ENCODE results near the gene U2SURP. TPM values are rescaled to one million over a fixed set of nuclear protein-coding genes. Genes with fewer than 3 reads are reported as not detected.
A peak's percentile ranks its signal among the peaks of the same experiment; 100 is the strongest.

The U2SURP gene
- total RNA-seq, 1 experiment from 2014 or later: 132 TPM

DNA sequence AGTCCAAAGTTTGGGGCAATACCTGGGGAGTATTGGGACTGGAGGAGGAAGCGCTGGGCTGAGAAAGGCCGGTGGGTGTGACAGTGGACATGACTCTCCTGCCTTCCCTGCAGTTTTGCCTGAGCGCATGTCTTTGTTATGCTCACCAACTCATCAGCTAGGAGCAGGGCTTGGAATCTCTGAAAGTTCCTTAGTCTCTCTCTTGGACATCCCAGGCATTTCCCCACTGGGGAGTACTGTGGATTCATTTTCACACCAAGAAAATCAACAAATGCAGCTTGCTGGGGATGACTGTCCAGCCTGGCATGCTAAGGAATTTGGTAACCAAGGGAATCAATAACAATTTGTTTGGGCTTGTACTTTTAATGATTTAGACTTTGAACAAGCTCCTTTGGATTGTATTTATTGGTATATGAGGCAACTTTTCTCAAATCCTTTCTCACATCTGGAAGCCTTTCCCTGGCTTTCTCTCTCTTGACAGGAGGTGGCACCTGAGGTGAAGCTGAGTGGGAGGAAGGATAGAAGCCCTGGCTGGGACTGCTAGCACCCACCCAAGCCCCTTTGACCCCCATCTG lies 69.7 kb downstream of the U2SURP start:
- peaks cover 0 to 3% of the 10 kb centered on the region in 2 experiments; a peak in 1 of 4 replicates for H3K4me1 ChIP-seq (ENCODE audit: control insufficient read depth in 1 of 2, insufficient read depth in 2 of 2, low read length in 2 of 2)
- H3K36me3 ChIP-seq (ENCODE audit: control insufficient read depth in 1 of 2, insufficient read depth in 2 of 2, low read length in 2 of 2): no peaks in the 10 kb centered on the region
- ChIA-PET POLR2A (no interaction called here), CTCF (no interaction called here), RAD21 (ENCODE audit: low non-redundant PET in 1 of 2, low total read pairs in 2 of 2, uncharacterized antibody in 2 of 2, unreplicated experiment in 2 of 2) (no interaction called here)
- no peaks in the 10 kb centered on the region for H3K9me2 ChIP-seq (ENCODE audit: insufficient read depth)
- intact Hi-C loops (cut with micrococcal nuclease): no loop called here
- no peak overlapping the region for H3K4me3 ChIP-seq (replicated peaks in 1 of 2; ENCODE audit: low read depth in 1 of 2, low read length in 2 of 2)
- H4K20me1 ChIP-seq (ENCODE audit: insufficient read depth): no peaks in the 10 kb centered on the region
- H3K9me3 ChIP-seq (ENCODE audit: control insufficient read depth in 1 of 2, insufficient read depth in 1 of 2, low read depth in 1 of 2, low read length in 2 of 2): no peaks in the 10 kb centered on the region
- H3K27ac ChIP-seq (ENCODE audit: low read depth, low read length): no peak overlapping the region
- no peak for DNase-seq (ENCODE audit: low read depth, low spot score)
- no peak overlapping the region for H3K4me2 ChIP-seq (ENCODE audit: low read length)
- H3K79me2 ChIP-seq (ENCODE audit: insufficient read depth, low read length): no peaks in the 10 kb centered on the region
- no TSS peak for BruUV-seq (replicated peaks)
- no peak overlapping the region for H3K9ac ChIP-seq (ENCODE audit: low read length)
- no peak for ATAC-seq
- peak; percentile 10; the same call in 1 of the 2 replicates for TF ChIP-seq RAD21 (IDR thresholded peaks at IDR 0.05; ENCODE audit: low read depth)
- TF ChIP-seq, protein P1, sequence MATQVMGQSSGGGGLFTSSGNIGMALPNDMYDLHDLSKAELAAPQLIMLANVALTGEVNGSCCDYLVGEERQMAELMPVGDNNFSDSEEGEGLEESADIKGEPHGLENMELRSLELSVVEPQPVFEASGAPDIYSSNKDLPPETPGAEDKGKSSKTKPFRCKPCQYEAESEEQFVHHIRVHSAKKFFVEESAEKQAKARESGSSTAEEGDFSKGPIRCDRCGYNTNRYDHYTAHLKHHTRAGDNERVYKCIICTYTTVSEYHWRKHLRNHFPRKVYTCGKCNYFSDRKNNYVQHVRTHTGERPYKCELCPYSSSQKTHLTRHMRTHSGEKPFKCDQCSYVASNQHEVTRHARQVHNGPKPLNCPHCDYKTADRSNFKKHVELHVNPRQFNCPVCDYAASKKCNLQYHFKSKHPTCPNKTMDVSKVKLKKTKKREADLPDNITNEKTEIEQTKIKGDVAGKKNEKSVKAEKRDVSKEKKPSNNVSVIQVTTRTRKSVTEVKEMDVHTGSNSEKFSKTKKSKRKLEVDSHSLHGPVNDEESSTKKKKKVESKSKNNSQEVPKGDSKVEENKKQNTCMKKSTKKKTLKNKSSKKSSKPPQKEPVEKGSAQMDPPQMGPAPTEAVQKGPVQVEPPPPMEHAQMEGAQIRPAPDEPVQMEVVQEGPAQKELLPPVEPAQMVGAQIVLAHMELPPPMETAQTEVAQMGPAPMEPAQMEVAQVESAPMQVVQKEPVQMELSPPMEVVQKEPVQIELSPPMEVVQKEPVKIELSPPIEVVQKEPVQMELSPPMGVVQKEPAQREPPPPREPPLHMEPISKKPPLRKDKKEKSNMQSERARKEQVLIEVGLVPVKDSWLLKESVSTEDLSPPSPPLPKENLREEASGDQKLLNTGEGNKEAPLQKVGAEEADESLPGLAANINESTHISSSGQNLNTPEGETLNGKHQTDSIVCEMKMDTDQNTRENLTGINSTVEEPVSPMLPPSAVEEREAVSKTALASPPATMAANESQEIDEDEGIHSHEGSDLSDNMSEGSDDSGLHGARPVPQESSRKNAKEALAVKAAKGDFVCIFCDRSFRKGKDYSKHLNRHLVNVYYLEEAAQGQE (IDR thresholded peaks at IDR 0.05; ENCODE audit: low read depth): no peak
- TF ChIP-seq, protein P2, sequence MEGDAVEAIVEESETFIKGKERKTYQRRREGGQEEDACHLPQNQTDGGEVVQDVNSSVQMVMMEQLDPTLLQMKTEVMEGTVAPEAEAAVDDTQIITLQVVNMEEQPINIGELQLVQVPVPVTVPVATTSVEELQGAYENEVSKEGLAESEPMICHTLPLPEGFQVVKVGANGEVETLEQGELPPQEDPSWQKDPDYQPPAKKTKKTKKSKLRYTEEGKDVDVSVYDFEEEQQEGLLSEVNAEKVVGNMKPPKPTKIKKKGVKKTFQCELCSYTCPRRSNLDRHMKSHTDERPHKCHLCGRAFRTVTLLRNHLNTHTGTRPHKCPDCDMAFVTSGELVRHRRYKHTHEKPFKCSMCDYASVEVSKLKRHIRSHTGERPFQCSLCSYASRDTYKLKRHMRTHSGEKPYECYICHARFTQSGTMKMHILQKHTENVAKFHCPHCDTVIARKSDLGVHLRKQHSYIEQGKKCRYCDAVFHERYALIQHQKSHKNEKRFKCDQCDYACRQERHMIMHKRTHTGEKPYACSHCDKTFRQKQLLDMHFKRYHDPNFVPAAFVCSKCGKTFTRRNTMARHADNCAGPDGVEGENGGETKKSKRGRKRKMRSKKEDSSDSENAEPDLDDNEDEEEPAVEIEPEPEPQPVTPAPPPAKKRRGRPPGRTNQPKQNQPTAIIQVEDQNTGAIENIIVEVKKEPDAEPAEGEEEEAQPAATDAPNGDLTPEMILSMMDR (IDR thresholded peaks at IDR 0.05 in 2 of 3, conservative IDR thresholded peaks at IDR 0.05 in 1 of 3; ENCODE audit: borderline replicate concordance in 1 of 3, insufficient read depth in 1 of 3, low read depth in 2 of 3, low read length in 2 of 3): 0 out of 6 replicates have a peak, but pooled peaks of 1 of the 3 experiments have one; percentile 10
- TF ChIP-seq, protein P3, sequence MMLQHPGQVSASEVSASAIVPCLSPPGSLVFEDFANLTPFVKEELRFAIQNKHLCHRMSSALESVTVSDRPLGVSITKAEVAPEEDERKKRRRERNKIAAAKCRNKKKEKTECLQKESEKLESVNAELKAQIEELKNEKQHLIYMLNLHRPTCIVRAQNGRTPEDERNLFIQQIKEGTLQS (IDR thresholded peaks at IDR 0.05): no peak
- no peak overlapping the region for H2AFZ ChIP-seq (ENCODE audit: low read depth, low read length, poor library complexity, severe bottlenecking)
- H3K27me3 ChIP-seq (ENCODE audit: insufficient read depth, low read length): no peaks in the 10 kb centered on the region

All from HCT116 (cell line).